GM19324 (cell line): ENCODE measurements around the gene ADIPOR2.

Source experiments
- ATAC-seq: cut with Tn5 transposase; IDR thresholded peaks from one replicate; pipeline ENCODE4 v1.9.1; 2021; ENCODE audit warnings: mild to moderate bottlenecking, moderate library complexity; ENCODE audit not compliant: unreplicated experiment, low FRiP score

Gene ADIPOR2

GRCh38 chr12:1826867-1827705 is 136.2 kb downstream of the ADIPOR2 start:
- no peak for ATAC-seq

GRCh38 chr12:1827826-1828805 is 137.2 kb downstream of the ADIPOR2 start:
- no peak for ATAC-seq

- ATAC-seq: no peak
Measured at GRCh38 chr12:1828856-1829255, 138.0 kb downstream of the ADIPOR2 start.

GRCh38 chr12:1829306-1829900 is 138.5 kb downstream of the ADIPOR2 start:
- ATAC-seq: no peak

- ATAC-seq: no peak
Measured at GRCh38 chr12:1830401-1830845, 139.6 kb downstream of the ADIPOR2 start.

GRCh38 chr12:1830981-1831963 is 140.4 kb downstream of the ADIPOR2 start:
- no peak for ATAC-seq

GRCh38 chr12:1832801-1833595 is 142.1 kb downstream of the ADIPOR2 start:
- no peak for ATAC-seq

GRCh38 chr12:1833596-1834028 is 142.7 kb downstream of the ADIPOR2 start:
- no peak for ATAC-seq

- no peak for ATAC-seq
Measured at GRCh38 chr12:1834186-1834925, 143.5 kb downstream of the ADIPOR2 start.

- no peak for ATAC-seq
Measured at GRCh38 chr12:1835211-1836131, 144.6 kb downstream of the ADIPOR2 start.

GRCh38 chr12:1836241-1836803 is 145.5 kb downstream of the ADIPOR2 start:
- no peak for ATAC-seq

- ATAC-seq: no peak
Measured at GRCh38 chr12:1836854-1837421, 146.1 kb downstream of the ADIPOR2 start.

- ATAC-seq: no peak
Measured at GRCh38 chr12:1837541-1838204, 146.8 kb downstream of the ADIPOR2 start.
